OCI-M1 (cell line): Measurements from ENCODE around the gene ARHGAP29.

Experiments
- DNase-seq: peaks from one replicate; lab custom pipeline; 2025; lab: John Stamatoyannopoulos, UW

Gene ARHGAP29

GRCh38 chr1:94234615-94235014 lies 2.8 kb downstream of the ARHGAP29 start:
- no peak for DNase-seq

GRCh38 chr1:94231746-94232145 lies 5.6 kb downstream of the ARHGAP29 start:
- DNase-seq: peak; percentile 53

GRCh38 chr1:94230920-94231319 lies 6.5 kb downstream of the ARHGAP29 start:
- DNase-seq: no peak

GRCh38 chr1:94228640-94229375 lies 8.6 kb downstream of the ARHGAP29 start:
- DNase-seq: no peak

GRCh38 chr1:94227624-94228023 lies 9.8 kb downstream of the ARHGAP29 start:
- DNase-seq: no peak

- DNase-seq: no peak
Observed at GRCh38 chr1:94225845-94226244, 11.5 kb downstream of the ARHGAP29 start.

GRCh38 chr1:94218332-94218731 lies 19.1 kb downstream of the ARHGAP29 start:
- no peak for DNase-seq

GRCh38 chr1:94215955-94216354 lies 21.4 kb downstream of the ARHGAP29 start:
- no peak for DNase-seq

- DNase-seq: no peak
Observed at GRCh38 chr1:94209982-94210381, 27.4 kb downstream of the ARHGAP29 start.

- no peak for DNase-seq
Observed at GRCh38 chr1:94209425-94209824, 28.0 kb downstream of the ARHGAP29 start.

- DNase-seq: no peak
Observed at GRCh38 chr1:94207695-94208094, 29.7 kb downstream of the ARHGAP29 start.

- no peak for DNase-seq
Observed at GRCh38 chr1:94205639-94206038, 31.7 kb downstream of the ARHGAP29 start.

GRCh38 chr1:94202241-94202640 lies 35.1 kb downstream of the ARHGAP29 start:
- DNase-seq: no peak

GRCh38 chr1:94199398-94199797 lies 38.0 kb downstream of the ARHGAP29 start:
- no peak for DNase-seq

GRCh38 chr1:94194079-94194865 lies 43.1 kb downstream of the ARHGAP29 start:
- DNase-seq: no peak

GRCh38 chr1:94193128-94193527 lies 44.3 kb downstream of the ARHGAP29 start:
- DNase-seq: no peak

GRCh38 chr1:94191216-94191615 lies 46.2 kb downstream of the ARHGAP29 start:
- DNase-seq: no peak

GRCh38 chr1:94186946-94187345 lies 50.4 kb downstream of the ARHGAP29 start:
- DNase-seq: no peak

- DNase-seq: no peak
Observed at GRCh38 chr1:94183197-94183815, 54.1 kb downstream of the ARHGAP29 start.

- no peak for DNase-seq
Observed at GRCh38 chr1:94182191-94182590, 55.2 kb downstream of the ARHGAP29 start.

- DNase-seq: no peak
Observed at GRCh38 chr1:94180650-94181049, 56.7 kb downstream of the ARHGAP29 start.

- DNase-seq: no peak
Observed at GRCh38 chr1:94178901-94179300, 58.5 kb downstream of the ARHGAP29 start.

GRCh38 chr1:94169126-94169525 lies 68.3 kb downstream of the ARHGAP29 start:
- DNase-seq: no peak
